ENCODE results near the gene SLC7A5.

SLC7A5 gene

DNA sequence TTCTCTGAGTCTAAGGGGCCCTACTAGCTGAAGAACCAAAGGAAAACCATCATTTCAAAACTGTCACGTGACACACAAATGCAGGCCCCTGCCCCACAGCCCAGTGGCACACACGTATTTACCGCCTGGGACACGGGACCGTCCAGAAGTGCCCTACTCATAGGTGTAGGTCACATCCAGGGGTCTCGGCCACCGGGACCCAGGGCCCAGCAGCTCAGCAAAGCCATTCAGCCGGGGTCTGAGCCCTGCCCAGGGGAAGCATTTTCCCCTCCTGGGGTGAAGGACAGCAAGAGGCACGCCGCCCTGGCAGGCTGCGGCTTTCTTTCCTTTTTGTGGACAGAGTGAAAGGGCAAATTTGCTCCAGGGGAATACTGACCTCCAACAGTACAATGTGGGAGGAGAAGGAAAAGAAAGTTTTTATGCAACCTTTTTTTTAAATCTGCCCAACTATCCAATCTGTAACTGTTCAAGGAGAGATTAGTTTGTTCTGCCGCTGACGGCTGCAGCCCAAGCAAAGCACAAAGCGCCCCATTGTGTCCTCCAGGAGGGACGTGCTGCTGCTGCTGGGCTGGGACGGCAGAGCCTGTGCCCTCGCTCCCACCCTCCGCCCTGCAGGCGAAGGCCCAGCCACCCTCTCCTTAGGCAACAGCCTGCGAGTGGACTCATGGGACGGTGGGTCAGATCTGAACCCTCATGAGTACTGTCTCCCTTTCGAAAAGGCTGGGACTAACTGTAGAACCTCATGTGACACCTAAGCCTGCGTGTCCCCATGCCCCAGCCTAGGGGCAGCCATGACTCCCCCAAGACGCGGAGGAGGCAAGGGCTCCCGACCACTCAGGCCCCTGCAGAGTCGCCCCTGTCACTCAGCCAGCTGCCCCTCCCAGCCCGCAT lies 21.3 kb downstream of the SLC7A5 start:
- no peak for DNase-seq (ENCODE audit: low read depth in 2 of 2, low spot score in 1 of 2)

DNA sequence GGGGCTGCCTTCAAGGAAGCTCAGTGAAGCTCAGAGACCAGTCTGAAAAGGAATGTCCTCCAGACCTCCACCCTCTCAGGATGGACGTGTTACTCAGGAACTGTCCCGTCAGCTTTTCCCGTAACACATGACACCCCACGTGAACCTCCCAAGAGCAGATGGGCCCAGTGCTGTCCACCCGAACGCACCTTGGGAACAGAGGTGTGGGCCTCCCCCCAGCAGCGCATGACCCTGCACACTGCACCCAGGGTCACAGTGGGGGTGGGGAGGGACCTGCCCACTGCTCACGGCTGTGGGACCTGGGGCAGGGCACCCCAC lies 21.9 kb downstream of the SLC7A5 start:
- no peak for DNase-seq (ENCODE audit: low read depth in 2 of 2, low spot score in 1 of 2)

DNA sequence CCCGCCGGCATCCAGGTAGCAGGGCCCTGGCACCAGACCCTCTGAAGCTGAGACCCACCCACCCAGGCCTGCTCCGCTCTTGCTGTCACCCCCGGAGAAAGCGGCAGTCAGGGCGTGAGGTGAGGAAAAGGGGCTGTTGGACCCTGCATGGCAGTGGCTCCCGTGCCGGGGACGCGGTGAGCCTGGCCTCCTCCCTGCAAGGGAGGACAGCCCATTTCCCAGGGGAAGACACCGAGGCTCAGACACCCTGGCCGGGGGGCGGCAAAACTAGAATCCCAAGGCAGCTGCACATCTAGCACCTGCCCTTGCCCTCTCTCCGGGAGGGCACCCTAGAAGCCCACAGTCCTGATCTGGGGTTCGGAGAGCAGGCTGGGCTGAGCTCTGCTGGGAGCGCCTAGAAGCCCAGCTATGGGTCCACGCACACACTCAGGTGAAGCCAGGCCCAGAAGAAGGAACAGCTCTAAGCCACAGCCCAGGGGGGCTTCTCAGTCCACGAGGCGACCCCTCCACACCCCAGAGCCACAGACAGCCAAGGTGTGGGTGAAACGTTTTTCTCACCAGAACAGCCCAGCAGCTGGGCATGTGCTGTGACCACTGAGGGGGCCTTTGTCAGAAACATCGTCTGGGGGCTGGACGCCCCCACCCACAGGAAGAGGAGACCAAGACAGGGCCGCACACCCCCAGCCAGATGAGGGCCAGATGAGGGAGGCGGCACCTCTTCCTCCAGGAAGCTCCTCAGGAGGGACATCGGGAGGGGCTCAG lies 22.4 kb downstream of the SLC7A5 start:
- DNase-seq (ENCODE audit: low read depth in 2 of 2, low spot score in 1 of 2), result no peak

DNA sequence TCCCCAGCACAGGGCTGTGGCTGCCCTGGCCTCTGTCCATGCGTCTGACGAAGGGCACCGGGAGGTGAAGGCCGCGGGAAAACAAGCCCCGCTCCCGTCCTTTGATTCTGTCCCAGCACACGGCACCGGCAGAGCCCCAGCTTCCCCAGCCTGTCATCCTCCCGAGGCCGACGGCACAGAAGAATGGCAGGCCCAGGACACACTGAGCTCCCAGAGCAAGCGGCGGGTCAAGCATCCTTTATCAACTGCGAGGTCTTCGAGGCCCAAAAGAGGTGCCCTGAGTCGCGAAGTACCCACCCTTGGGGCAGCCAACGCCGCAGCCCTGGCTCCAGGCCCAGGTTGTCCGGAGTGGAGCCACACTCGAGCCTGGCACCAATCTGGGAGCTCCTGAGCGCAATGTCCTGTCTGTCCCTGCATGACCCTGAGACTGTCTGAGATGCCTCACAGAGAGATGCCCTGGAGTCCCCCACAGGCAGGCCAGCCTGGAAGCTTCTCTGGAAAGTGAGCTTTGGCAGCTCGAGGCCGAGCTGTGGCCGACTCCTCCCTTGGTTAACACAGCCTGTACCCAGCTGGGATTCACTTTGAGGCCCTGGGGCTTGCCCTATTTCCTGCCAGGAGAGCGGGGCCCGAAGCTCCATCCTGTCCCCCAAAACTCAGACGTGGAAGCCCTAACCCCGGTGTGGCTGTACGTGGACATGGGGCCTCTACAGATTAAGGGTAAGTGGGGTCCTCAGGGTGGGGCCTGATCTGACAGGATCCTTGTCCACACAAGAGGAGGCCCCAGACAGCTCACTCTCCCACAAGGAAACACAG lies 23.3 kb downstream of the SLC7A5 start:
- no peak for DNase-seq (ENCODE audit: low read depth in 2 of 2, low spot score in 1 of 2)

DNA sequence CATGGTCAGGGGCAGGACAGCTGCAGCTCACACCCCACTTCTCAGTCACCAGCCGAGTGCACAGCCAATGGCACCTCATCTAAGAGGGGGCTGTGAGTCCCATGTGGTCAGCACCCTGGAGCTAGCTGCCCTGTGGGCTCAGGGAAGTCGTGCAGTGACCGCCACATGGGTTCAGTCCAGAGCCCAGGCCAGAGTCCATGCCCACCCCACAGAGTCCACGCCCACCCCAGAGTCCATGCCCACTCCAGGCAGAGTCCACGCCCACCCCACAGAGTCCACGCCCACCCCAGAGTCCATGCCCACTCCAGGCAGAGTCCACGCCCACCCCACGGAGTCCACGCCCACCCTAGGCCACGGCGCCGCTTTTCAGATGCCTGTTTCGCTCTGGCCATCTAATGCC lies 24.1 kb downstream of the SLC7A5 start:
- no peak for DNase-seq (ENCODE audit: low read depth in 2 of 2, low spot score in 1 of 2)

DNA sequence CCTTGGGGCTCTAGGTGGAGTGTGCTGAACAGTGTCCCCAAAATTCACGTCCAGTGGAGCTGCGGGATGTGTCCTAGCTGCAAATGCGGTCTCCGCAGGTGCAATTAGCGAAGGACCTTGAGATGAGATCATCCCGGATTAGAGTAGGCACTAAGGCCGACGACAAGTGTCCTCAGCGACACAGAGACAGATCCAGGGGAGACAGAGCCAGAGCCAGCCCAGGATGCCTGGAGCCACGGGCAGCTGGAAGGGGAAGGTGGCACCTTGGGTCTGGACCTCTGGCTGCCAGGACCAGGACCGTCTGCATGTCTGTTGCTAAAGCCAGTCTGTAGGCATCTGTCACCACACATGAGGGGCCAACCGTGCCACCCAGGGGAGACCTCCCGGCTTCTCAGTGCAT lies 24.5 kb downstream of the SLC7A5 start:
- no peak for DNase-seq (ENCODE audit: low read depth in 2 of 2, low spot score in 1 of 2)

DNA sequence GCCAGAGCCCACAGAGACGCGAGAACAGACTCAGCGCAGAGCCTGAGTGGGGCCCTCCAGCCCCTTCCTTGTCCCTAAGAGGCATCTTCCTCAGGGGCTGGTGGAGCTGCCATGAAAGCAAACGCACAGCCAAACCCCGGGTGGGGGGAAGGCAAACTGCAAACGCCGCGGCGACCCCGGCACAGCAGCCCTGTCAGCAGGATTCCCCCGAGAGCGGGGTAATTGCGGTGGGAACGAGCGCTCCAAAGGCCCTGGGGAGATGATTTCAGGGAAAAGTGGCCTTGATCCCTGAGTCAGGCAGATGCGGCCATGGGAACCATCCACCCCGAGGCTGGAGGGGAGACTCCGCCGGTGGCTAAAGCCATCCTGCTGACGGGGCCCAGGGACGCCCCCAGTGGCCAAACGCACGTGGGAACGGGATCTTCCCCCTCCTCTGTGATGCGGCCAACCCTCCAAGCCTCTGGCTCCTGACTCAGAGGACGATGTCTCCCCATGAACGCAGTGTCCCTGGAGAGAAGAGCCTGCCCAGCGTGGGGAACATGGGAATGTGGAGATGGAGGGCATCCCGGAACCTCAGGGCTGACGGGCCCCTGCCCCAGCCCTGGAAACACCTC lies 25.1 kb downstream of the SLC7A5 start:
- no peak for DNase-seq (ENCODE audit: low read depth in 2 of 2, low spot score in 1 of 2)

DNA sequence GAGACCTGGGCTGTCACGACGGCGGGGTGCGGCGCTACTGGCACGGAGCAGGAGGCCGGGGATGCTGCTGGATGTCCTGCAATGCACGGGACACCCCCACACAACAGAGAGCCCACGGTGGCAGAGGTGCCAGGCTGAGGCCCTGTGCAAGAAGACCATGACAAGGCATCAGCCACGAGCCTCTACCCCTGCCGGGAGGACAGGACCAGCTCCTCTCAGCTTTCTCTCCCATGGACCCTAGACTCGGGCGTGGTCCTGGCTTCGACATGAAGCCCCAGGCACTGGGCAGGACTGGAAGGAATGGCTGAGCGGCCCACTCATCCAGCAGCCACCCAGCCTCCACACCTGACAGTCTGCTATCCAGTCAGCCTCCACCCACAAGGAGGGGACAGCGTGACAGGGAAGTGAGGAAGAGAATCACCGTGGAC lies 25.6 kb downstream of the SLC7A5 start:
- no peak for DNase-seq (ENCODE audit: low read depth in 2 of 2, low spot score in 1 of 2)

DNA sequence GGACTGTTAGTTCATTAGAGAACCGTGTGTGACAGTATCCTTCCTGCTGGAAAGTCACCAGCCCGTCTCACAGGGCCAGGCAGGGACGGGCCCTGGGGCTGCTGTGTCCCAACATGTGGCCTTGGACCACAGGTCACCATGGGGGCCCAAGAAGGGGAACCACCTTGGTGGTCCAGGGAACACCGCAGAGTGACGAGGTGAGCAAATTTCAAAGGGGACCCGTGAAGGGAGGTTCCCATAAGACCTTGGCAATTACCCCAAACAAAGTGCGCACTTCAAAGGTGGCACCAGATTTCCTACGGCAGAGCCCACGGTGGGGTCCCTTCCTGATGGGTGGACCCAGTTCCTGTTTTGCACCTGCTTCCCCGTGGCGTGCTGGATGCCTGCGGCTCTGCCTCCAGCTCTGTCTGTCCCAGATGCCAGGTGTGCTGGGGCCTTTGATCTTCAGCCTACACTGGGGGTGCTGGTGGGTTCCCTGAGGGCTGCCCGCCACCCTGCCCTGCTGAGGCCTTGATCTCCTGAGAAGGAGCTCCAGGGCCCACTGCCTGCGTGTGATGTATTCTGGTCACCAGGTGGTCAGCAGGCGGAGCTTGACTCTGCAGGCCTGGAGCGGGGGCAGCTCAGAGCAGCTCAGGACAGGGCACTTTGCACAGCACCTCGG lies 27.0 kb downstream of the SLC7A5 start:
- no peak for DNase-seq (ENCODE audit: low read depth in 2 of 2, low spot score in 1 of 2)

DNA sequence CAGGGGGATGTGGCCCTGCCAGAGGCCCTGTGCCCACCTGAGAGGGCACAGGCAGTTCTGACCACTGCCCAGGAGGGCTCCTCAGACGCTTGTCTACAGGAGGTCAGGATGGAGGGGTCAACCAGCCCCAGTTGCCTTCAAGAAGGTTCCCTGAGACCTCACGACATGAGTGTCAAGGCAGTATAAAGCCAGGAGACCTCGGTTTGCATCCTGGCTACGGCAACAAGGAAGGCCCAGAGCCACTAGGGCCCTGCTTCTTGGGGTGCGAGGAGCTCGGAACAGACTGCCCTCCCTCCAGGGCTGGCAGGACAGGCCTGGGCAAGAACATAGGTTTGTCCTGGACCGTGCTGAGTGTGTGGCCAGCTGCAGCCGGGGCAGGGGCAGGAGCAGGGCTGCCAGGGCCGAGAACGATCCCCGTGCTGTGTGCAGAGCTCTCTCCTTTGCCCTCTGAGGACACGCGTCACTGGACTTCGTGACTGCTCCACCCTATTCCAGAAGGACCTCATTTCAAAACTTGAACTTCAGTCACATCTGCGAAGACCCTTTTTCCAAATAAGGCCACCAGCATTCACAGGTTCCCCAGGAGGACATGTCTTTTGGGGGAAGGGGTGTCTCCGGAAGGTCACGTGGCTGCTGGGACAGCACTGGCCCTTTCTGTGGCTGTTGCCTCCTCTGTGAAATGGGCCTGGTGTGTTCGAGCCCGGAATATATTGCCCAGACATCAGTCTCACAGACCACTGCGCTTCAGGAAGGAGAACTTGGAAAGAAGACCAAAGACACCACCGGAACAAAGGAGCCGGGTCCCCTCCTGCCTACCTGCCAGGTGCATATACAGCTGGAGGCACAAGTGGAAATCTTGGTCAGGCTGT lies 27.7 kb downstream of the SLC7A5 start:
- DNase-seq (ENCODE audit: low read depth in 2 of 2, low spot score in 1 of 2), result no peak

DNA sequence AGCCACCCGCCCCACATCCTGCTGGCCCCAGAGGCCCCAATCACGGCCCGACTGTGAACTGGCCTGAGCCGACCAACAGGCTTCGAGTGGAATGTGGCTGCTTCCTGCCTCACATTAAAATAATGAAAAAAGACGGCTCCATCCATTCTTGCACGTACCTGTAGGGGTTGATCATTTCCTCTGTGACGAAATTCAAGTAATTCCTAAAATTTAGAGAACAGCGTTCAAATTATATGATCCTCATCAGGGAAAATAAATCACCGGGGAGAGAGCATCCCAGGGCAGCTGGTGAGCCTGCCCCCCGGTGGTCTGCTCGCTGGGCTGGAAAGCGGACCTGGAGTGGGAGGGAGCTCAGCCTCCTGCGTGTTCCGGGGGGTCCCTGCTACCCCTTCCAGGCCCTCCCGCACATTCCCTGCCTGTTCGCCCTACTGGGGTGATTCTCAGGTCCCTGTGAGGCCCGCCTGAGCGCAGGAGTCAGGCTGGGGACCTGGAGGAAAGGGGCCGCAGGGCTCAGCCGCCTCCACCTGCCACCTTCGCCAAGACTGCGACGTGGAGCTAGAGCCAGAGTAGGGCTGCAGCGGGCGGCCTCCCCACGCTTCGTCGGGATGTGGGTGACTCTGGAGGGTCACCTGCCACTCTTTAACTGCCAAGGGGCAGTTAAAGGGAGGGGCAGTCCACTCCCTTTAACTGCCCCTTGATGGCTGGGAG lies 28.9 kb downstream of the SLC7A5 start:
- no peak for DNase-seq (ENCODE audit: low read depth in 2 of 2, low spot score in 1 of 2)

DNA sequence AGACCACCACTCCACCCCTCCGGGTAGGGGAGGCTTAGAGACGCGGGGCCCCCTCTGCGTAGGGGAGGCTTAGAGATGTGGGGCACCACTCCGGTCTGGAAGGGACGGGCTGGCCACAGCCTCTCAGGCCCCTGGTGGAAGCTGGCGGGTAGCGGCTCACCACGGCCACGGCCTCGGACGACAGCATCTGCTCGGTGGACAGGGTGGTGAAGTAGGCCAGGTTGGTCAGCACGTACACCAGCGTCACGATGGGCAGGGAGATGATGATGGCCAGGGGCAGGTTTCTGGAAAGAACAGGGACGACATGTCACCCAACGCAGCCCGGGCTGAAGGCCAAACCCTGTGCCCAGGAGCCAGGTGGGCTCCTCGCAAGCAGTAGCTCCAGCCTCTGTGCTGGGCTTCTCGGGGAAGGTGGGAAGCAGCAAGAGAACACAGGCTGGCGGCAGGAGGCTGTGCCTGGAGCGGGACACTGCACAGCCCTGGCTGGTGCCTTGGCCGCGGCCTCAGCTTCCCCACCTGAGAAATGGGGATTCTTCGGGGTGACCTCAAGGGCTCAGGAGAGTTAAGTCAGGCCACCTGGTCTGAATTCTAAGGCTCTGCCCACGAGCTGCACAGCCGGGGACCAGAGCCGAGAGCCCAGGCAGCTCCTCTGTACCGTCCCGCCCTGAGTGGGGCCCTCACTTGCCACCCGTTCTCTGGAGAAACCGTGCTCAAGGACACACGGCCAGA lies 29.6 kb downstream of the SLC7A5 start:
- no peak for DNase-seq (ENCODE audit: low read depth in 2 of 2, low spot score in 1 of 2)

DNA sequence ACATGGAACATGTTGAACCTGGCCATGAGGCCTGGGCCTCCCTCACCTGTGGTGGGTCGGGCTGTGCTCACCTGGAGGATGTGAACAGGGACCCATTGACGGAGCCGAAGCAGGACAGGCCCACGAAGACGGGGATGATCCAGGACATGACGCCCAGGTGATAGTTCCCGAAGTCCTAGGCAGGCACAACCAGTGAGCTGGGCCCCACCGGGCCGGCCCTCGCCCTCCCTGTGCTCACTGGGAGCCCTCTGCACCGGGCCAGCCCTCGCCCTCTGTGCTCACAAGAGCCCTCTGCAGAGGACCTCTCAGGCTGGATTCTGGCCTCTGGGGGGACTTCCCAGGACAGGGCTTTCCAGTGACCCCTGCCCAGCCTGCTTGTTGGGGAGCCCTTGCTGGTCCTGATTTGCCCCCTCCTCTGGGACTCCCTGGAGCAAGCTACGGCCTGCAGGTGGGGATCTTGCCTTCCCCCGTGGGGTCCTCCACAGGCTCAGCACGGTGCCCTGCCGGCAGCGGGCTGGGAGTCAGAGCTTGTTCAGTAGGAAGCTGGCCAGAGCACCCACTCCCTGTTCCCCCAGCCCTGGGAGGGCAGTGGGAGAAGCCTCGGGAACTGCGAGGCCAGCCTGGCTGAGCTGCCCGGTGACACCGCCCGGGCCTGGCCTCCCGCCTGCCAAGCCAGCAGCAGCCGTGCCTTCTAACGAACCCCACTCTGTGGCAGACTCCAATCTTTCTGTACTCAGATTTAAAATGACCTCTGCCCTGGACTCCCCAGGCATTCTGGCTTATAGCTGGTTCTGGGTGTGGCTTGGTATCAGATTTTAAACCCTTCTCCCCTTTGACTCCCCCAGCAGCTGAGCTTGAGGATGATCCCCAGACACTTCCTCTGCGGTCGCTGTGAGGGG lies 30.4 kb downstream of the SLC7A5 start:
- no peak for DNase-seq (ENCODE audit: low read depth in 2 of 2, low spot score in 1 of 2)

DNA sequence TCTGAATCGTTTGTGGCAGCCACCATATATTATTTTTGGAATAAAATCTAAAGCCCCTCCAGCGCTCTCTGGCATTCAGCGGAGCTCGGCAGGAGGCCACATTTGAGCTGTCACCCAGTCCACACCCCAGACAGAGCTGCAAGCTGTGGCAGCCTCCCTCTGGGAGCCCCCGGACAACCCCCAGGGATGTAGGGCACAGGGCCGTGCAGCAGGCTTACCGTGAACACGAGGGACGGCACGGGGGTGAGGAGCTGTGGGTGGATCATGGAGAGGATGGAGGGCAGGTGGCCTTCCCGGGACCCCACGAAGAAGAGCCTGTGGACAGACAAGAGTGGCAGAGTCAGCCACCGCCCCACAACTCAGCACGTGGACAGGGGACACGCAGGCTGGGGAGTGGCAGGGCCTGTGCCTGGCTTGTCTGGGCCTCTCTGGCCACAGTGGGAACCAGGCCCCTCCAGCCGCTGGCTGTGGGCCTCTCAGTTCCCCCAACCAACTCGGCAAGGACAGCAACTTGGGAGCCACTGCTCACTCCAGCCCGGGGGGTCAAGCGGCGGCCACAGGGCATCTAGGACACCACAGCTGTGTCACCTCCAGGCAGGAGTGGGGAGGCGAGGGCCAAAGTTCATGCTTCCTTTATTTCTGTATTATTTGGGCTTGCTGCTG lies 31.5 kb downstream of the SLC7A5 start:
- no peak for DNase-seq (ENCODE audit: low read depth in 2 of 2, low spot score in 1 of 2)

DNA sequence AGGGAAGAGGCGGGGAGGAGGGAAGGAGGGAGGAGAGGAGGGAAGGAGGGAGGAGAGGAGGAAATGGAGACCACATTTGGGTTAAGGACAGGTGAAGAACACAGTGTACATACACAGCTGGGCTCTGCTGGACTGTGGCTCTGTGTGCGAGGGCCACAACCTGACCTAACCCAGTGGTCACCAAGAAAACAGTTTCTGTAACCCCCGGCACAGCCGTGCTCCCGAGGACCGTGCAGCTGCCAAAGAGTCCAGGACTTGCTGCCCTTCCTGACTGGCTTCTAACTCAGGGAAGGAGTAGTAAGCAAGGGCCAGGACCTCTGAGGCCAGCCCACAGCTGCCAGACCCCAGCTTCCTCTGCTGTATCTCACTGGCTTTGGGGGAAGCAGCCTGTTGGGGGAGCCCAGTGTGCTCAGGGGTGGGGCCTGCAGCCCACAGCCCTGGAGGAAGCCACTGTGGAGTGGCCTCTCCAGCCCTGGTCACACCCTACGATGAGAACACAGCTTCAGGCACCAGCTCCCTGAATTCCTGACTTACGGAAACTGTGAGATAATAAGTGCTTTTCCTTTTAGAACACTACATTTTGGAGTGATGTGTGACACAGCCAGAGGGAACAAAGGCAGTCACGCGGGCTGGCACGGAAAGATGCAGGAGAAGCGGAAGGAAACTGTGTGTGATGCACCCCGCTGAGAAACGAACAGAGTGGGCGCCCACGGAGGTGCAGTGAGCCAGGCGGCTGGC lies 32.3 kb downstream of the SLC7A5 start:
- no peak for DNase-seq (ENCODE audit: low read depth in 2 of 2, low spot score in 1 of 2)

DNA sequence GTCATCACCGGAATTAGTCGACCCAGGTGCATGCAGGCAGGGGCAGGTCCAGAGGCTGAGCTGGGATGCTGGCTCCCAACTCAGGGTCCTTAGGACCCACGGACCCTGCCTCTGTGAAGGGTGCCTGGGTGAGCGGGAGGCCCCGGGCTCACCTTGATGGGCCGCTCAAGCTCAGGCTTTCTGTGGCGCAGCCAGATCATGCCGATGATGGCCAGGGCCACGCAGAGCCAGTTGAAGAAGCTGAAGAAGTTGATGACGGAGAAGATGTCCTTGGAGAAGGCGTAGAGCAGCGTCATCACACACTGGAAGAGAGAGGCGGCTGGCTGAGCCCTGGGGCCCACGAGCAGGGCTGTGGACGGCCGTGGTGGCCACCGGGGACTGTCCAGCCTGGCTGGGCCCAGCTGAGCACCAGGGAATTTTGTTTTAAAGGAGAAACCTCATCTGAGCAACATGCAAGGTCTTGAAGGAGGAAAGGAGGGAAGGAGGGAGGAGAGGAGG lies 32.9 kb downstream of the SLC7A5 start:
- no peak for DNase-seq (ENCODE audit: low read depth in 2 of 2, low spot score in 1 of 2)

All from stimulated activated CD8-positive, alpha-beta memory T cell treated with anti-CD3 and anti-CD28 coated beads, Interleukin-4, amount 100 ng/mL, for 1 hour (primary cell).